PC-9 (cell line): ENCODE results near the gene SIGLEC6. TPM values are rescaled to one million over a fixed set of nuclear protein-coding genes. Genes with fewer than 3 reads are reported as not detected.

Experiments used
- Bru-seq: library from RNA; stranded (reverse); fragments of 400-500 nt; gene quantifications from one replicate; lab custom pipeline; 2021; lab: Mats Ljungman, UMichigan
- BruChase-seq, 2 experiments: library from RNA; stranded (reverse); fragments of 400-500 nt; gene quantifications; one replicate each; lab custom pipeline; 2021; lab: Mats Ljungman, UMichigan
- BruUV-seq: library from RNA; stranded (reverse); fragments of 400-500 nt; replicated peaks from 2 replicates; lab custom pipeline; 2021; lab: Mats Ljungman, UMichigan
- CTCF ChIA-PET: fragments of 300-600 bp; sonication (Branson Sonifier 250); formaldehyde crosslinking; loops from one replicate; lab custom pipeline; 2022; ENCODE audit warnings: antibody characterized with exemption; lab: Charles Lee
- POLR2A ChIA-PET: fragments of 300-600 bp; sonication (Branson Sonifier 250); formaldehyde crosslinking; loops from one replicate; lab custom pipeline; 2022; ENCODE audit warnings: antibody characterized with exemption; ENCODE audit not compliant: unreplicated experiment; lab: Charles Lee
- DNase-seq, 2 experiments: peaks; one replicate each; pipeline versions ENCODE4 v3.0.0 to v3.0.0-alpha.2; 2015 to 2022; ENCODE audit warnings: mixed read lengths in 1 of 2
- H2AFZ ChIP-seq: fragments of 200-600 bp; sonication (generic); 2 replicates; pipeline ENCODE4 v1.8.1; 2017; ENCODE audit warnings: antibody characterized with exemption
- H3F3A ChIP-seq: fragments of 200-600 bp; sonication (generic); 2 replicates; pipeline ENCODE4 v1.8.1; 2017; ENCODE audit warnings: antibody characterized with exemption, mild to moderate bottlenecking, low read depth; ENCODE audit not compliant: insufficient read depth
- H3K27ac ChIP-seq: fragments of 200-600 bp; sonication (generic); 2 replicates; pipeline ENCODE4 v1.6.1; 2016; ENCODE audit warnings: mixed run types
- H3K27me3 ChIP-seq: fragments of 200-600 bp; sonication (generic); 2 replicates; pipeline ENCODE4 v1.6.1; 2016; ENCODE audit warnings: low read depth, mixed run types; ENCODE audit not compliant: insufficient read depth
- H3K36me3 ChIP-seq: fragments of 200-600 bp; sonication (generic); 2 replicates; pipeline ENCODE4 v1.6.1; 2016; ENCODE audit warnings: low read depth, mixed run types
- H3K4me1 ChIP-seq: fragments of 200-600 bp; sonication (generic); replicated peaks from 2 replicates; pipeline ENCODE4 v1.6.1; 2016; ENCODE audit warnings: mixed run types; ENCODE audit not compliant: insufficient read depth
- H3K4me2 ChIP-seq: fragments of 200-600 bp; sonication (generic); 2 replicates; pipeline ENCODE4 v1.6.1; 2017; ENCODE audit warnings: mixed run types
- H3K4me3 ChIP-seq: fragments of 200-600 bp; sonication (generic); 2 replicates; pipeline ENCODE4 v1.6.1; 2016; ENCODE audit warnings: mixed run types
- H3K79me2 ChIP-seq: fragments of 200-600 bp; sonication (generic); 2 replicates; pipeline ENCODE4 v1.6.1; 2017; ENCODE audit warnings: low read depth, mixed run types
- H3K9me2 ChIP-seq: fragments of 200-600 bp; sonication (generic); 2 replicates; pipeline ENCODE4 v1.8.1; 2017; ENCODE audit warnings: mild to moderate bottlenecking; ENCODE audit not compliant: insufficient read depth
- H3K9me3 ChIP-seq: fragments of 200-600 bp; sonication (generic); 2 replicates; pipeline ENCODE4 v1.8.1; 2016; ENCODE audit warnings: low read depth; ENCODE audit not compliant: insufficient read depth
- H4K20me1 ChIP-seq: fragments of 200-600 bp; sonication (generic); 2 replicates; pipeline ENCODE4 v1.8.1; 2017; ENCODE audit not compliant: insufficient read depth
- CTCF ChIP-seq: fragments of 200-600 bp; sonication (generic); conservative IDR thresholded peaks from 2 replicates; pipeline ENCODE4 v1.6.1; 2017; ENCODE audit warnings: mixed run types, antibody characterized with exemption, mild to moderate bottlenecking, moderate library complexity
- EZH2 ChIP-seq: fragments of 200-600 bp; sonication (generic); IDR thresholded peaks from 2 replicates; pipeline ENCODE4 v1.8.0; 2017; ENCODE audit warnings: antibody characterized with exemption, low read depth
- intact Hi-C: fragments of 100-400 bp; cut with micrococcal nuclease; formaldehyde crosslinking; loops from one replicate; pipeline ENCODE4 v1.10.0; 2022; ENCODE audit not compliant: unreplicated experiment
- long read RNA-seq: library from polyadenylated mRNA; stranded (forward); transcript quantifications from one replicate; pipeline ENCODE4 v2.0.0, GENCODE V29; 2022
- total RNA-seq: library from RNA; stranded (reverse); gene quantifications from 2 replicates; pipeline ENCODE4 v1.2.3, GENCODE V29; 2021

SIGLEC6 gene
- total RNA-seq (not detected in 2 replicates), Bru-seq, nascent RNA (not detected), BruChase-seq, experiment 1, labeled RNA remaining after a 2-hour chase (not detected), BruChase-seq, experiment 2, labeled RNA remaining after a 6-hour chase (not detected)
- long read RNA-seq = 0 reads

DNA sequence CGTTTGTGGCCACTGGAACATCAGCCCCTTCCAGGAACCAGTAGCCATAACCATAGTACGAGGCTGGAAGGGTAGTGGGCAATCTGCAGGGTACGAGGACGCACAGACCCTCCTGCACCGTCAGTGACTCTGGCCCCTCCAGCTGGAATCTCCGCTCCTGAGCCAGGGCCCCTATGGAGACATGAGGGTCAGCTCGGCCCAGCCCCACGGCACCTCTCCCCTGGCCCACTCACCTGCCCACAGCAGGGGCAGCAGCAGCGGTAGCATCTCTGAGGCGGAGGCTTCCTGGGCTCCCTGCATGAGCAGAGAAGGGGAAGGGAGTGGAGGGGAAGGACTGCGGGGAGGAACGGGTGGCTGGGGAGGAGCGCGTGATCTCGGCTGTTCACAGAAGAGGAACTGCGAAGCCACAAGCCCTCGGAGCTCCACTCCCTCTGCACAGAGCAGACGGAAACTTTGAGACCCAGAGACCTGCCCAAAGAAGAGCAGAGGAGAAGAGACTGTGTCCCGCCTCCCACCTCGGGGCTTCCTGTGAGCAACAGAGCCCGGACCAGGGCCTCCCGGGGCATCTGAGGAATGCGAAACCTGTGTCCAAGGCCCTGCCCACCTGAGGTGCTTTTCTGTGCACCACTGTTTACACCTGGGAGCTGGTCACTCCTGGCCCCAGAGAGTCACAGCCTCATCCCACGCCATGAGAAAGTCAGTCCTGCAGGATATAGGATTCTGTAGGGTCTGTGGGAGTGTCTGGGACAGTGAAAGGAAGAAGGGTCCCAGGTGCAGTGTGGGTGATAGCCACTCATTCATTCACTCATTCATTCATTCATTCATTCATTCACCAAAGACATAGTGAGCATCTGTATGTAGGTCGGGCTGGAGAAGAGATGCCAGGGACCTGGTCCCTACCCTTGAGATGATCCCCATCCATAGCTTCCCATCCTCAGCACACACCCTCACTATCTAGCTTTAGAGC is at the start of gene SIGLEC6:
SIGLEC6 (minus strand) TSS at position 322 of the 967 bp plus-strand sequence; CDS start at position 300, 22 bp downstream.
- no peaks in the 10 kb centered on the region for H3K79me2 ChIP-seq
- DNase-seq = no peak
- no peaks in the 10 kb centered on the region for H3K36me3 ChIP-seq
- intact Hi-C loops = no loop called here
- no peaks in the 10 kb centered on the region for H3K9me2 ChIP-seq
- ChIA-PET CTCF (interaction anchor here (0.7 kb wide), 1 partner anchor 510 kb away, joined by 4 read pairs; no protein-coding TSS in a partner anchor), POLR2A (no interaction called here)
- TF ChIP-seq EZH2 (no peak), CTCF (no peak)
- no TSS peak for BruUV-seq
- H2AFZ ChIP-seq = no peak within 1 kb of the TSS
- H3K4me2 ChIP-seq = no peak within 1 kb of the TSS
- no peak within 1 kb of the TSS for H3K4me3 ChIP-seq
- H3K4me1 ChIP-seq = no peaks in the 10 kb centered on the region
- H3K27ac ChIP-seq = no peak within 1 kb of the TSS
- no peaks in the 10 kb centered on the region for H3F3A ChIP-seq
- peaks cover 86% of the 10 kb centered on the region for H3K27me3 ChIP-seq
- H3K9me3 ChIP-seq = no peaks in the 10 kb centered on the region
- no peaks in the 10 kb centered on the region for H4K20me1 ChIP-seq

DNA sequence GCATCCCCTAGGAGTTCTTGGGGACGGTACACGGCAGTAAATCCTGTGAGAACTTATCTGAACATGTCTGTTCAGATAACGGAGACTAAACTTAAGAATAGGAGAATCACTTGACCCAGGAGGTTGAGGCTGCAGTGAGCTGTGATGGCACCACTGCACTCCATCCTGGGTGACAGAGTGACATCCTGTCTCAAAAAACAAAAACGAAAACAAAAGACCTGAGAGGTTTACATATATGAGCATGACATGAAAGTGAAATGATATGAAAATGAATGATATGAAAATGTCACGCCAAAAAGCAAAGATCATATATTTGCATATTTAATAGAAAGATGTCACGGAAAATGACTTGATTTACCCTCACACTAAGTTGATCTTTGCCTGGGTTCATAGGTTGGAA is 45.4 kb upstream of the SIGLEC6 start:
- no peaks in the 10 kb centered on the region for H4K20me1 ChIP-seq
- no peak for TF ChIP-seq EZH2
- no peak for TF ChIP-seq CTCF
- no TSS peak for BruUV-seq
- no peak for DNase-seq
- no peak overlapping the region for H3K4me3 ChIP-seq
- H3K79me2 ChIP-seq = 0 out of 2 replicates have a peak, but pooled peaks cover 2% of the 10 kb centered on the region
- no peaks in the 10 kb centered on the region for H3K9me2 ChIP-seq
- no peaks in the 10 kb centered on the region for H3F3A ChIP-seq
- H2AFZ ChIP-seq = no peak overlapping the region
- H3K27me3 ChIP-seq = no peaks in the 10 kb centered on the region
- H3K4me1 ChIP-seq = peaks cover 3% of the 10 kb centered on the region; the same call in 1 of the 2 replicates
- CTCF ChIA-PET = no interaction called here
- no peaks in the 10 kb centered on the region for H3K9me3 ChIP-seq
- no peaks in the 10 kb centered on the region for H3K36me3 ChIP-seq
- intact Hi-C loops = no loop called here
- H3K4me2 ChIP-seq = no peak overlapping the region
- POLR2A ChIA-PET = no interaction called here
- H3K27ac ChIP-seq = no peak overlapping the region

- Histone ChIP-seq H3K79me2 (0 out of 2 replicates have a peak, but pooled peaks cover 2% of the 10 kb centered on the region), H2AFZ (no peak overlapping the region), H3K27ac (no peak overlapping the region), H3K9me2 (no peaks in the 10 kb centered on the region), H3K4me3 (no peak overlapping the region), H3F3A (no peaks in the 10 kb centered on the region), H4K20me1 (no peaks in the 10 kb centered on the region), H3K9me3 (no peaks in the 10 kb centered on the region), H3K27me3 (0 out of 2 replicates have a peak, but pooled peaks cover 4% of the 10 kb centered on the region), H3K4me1 (peaks cover 12% of the 10 kb centered on the region), H3K4me2 (no peak overlapping the region), H3K36me3 (no peaks in the 10 kb centered on the region)
- POLR2A ChIA-PET = no interaction called here
- intact Hi-C loops = no loop called here
- TF ChIP-seq EZH2 = no peak
- TF ChIP-seq CTCF = no peak
- CTCF ChIA-PET = no interaction called here
- BruUV-seq = no TSS peak
- DNase-seq = no peak
Observed at GRCh38 chr19:51573331-51573730, 41.9 kb upstream of the SIGLEC6 start.
